HG03520 (cell line): ENCODE measurements around the gene NOS1.

Source experiments
- ATAC-seq: cut with Tn5 transposase; IDR thresholded peaks from one replicate; pipeline ENCODE4 v1.9.1; 2021; ENCODE audit warnings: mild to moderate bottlenecking, moderate library complexity; ENCODE audit not compliant: unreplicated experiment

Gene NOS1

GRCh38 chr12:117365049-117365616 lies 3.7 kb upstream of the NOS1 start:
- ATAC-seq = no peak

DNA sequence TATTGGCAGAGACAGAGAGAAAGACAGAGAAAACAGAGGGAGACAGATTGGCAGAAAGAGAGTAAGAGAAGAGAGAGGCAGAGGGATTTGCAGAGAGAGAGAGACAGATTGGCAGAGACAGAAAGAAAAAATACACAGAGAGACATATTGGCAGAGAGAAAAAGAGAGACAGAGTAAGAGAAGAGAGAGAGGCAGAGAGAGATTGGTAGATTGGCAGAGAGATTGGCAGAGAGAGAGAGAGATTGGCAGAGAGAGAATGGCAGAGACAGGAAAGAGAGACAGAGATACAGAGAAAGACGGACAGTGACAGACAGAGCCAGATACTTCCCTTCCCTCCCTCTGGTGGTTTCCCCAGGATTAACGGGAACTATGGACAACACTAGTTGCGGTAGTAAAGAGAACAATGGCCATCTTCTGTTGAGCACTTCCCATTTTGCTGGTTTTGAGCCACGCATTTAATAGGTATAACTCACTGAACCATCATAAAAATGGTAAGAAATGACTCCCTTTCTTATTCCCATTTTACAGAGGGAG lies 2.6 kb upstream of the NOS1 start:
- ATAC-seq = no peak

DNA sequence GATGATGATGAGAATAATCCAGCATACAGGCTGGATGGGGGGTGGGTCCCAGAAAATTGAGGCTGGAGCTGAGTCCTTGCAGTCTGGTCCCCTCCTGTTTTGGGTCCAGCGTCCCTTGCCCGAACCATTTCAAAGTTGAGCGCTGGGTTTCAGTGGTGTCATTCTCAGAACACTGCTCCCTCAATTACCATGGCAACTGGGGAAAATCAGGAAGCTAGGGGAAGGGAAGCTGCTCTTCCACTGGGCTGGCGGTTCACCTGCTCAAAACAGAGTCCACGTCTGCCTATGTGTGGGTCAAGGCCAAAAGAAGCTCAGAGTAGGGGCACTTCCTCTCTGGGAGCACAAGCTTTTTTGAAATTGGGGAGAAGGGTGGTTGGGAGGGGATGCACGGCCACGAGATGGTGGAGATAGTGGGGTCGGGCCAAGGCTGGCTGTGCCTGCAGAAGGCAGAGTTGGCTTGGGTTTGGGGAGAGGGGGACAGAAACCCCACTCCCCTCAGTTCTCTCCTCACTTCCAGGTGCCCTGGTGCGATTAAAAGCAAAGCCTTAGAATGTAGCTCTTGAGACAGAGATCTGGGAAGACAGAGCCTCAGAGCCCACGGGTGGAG lies 1.7 kb upstream of the NOS1 start:
- ATAC-seq = no peak

GRCh38 chr12:117362391-117362790 lies 965 bp upstream of the NOS1 start:
- ATAC-seq = no peak

- ATAC-seq = no peak
These were observed 479 bp upstream of the NOS1 start for GRCh38 chr12:117361905-117362304.

DNA sequence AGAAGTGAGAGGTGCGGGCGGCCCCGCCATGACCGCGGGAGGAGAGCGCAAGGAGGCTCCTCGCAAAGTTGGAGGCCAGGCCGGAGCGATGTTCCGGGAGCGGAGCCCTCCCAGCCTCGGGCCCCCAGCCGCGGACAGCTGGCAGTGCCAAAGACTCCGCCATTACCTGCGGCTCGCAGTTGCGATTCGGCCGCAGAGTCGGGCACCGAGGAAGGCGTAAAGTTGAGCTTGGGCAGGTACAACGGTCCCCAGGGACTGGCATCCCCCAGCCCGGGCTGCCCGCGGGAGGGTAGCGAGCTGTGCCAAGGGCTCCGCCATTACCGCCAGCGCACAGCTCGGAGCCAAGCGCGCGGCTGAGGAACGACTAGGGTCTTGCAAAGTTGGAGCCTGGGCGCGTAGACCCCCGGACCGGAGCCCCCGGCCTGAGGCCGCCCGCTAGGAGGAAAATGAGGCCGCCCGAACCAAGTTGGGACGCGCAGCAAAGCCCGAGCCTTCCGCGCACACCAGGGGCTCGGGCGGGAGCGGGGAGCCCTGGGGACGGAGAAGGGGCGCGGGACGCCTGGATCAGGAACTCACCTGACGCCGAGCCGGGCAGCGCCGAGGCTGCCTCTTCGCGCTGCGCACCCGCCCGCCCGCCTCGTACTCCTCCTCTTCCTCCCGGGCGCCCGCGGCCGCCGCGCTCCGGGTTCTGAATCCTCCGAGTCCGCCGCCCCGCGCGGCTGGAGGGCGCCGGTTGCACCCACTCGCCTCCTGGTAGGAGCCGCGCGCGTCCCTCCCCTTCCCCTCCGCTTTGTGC lies 677 bp downstream of the NOS1 start:
- no peak for ATAC-seq

DNA sequence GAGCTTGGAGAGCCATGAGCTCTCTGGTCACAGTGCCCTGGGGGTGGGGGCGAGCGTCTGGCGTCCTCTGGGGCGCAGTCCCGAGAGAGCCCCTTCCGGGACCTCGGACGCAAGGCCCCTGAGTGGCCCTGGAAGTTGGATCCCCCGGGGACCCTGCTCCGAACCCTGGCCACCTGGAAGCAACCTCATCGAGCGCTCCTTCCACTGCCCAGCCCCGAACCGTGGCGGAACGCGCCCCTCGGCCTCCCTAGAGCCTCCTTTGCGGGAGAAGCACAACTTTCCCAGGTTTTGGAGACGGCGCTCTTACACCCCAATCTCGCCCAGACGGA lies 1.2 kb downstream of the NOS1 start:
- ATAC-seq = no peak

DNA sequence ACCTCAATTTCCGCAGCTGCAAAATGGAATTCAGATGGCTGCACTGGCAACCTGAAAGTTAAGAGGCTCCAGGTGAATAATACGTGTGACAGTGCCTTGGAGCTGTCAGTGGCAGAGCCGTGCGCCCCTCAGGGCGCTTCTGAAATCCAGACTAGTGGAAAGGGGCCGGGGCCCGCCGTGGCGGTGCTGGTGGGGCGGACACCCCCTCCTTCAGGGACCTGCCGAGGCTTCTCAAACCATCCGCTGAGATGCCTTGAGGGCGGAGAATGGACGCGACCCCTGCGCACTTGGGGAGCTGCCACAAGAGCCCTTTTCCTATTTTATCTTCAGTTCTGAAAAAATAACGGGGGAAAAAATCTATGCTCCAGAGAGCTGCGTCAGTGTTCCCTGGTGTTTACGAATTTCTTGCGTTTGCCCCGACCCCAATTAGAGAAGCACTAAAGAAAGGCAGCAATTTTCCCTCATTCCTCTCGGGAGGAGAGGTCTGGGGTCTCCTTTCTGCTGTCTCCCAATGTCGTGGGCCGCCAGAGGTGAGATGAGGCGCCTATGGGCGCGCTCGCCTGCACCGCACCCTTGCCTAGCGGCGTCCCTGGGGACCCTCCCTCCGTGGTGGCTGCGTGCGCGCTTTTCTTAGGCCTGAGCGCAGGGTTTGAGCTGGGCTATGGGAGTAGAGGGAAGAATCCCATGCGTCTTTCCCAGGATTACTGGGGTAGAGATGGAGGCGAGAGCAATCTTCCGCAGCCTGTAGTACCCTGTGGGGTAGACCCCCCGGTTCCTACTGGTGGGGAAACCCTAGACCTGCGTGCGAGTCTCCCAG lies 2.2 kb downstream of the NOS1 start:
- ATAC-seq = no peak

DNA sequence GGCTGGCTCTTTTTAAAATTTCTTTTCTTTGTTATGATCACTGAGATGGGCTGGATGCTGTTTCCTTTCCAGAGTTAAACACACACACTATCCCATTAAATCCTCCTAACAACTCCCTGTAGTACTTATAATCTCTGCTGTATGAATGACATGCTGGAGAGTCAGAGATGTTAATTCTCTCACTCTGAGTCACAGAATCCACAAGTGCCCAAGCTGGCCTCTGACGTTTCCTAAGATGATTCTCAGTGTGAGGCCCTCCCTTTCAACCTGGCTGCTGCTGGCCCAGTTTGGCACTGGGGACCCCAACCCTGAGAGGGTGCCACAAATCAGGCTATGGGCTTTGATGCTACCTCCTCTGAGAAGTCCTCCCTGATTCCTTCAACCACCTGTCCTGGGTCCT lies 5.4 kb downstream of the NOS1 start:
- ATAC-seq = no peak

DNA sequence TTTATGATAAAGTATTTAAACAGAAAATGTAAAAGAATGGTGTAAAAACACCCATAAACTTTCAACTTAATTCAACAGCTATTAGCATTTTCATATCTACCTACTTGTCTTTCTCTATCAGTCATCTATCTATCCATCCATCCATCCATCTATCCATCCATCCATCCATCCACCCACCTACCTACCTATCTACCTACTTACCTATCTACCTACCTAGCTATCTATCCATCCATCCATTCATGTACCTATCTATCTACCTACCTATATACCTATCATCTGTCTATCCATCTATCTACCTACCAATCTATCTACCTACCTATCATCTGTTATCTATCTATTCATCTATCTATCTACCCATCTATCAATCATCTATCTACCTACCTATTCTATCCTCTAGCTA lies 8.5 kb downstream of the NOS1 start:
- no peak for ATAC-seq

DNA sequence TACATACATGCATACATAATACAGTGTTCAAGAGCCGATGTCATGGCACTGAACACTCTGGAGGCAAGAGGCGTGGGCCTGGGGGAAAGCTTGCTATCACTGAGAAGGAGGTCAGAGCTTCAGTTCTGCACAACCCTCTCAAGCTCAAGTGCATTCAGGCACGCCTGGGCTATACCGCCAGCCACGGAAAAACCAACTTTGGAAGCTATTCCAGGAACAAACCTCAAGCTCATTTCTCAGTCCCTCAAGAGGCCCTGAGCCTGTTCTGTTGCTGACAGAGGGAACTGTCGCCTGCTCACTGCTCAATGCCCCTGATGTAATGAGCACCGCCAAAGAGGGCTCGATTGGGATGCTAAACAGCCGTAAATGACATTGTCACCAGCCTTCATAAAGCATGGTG lies 9.2 kb downstream of the NOS1 start:
- no peak for ATAC-seq

GRCh38 chr12:117350140-117350539 lies 11.3 kb downstream of the NOS1 start:
- ATAC-seq = no peak

GRCh38 chr12:117347588-117347987 lies 13.8 kb downstream of the NOS1 start:
- no peak for ATAC-seq

DNA sequence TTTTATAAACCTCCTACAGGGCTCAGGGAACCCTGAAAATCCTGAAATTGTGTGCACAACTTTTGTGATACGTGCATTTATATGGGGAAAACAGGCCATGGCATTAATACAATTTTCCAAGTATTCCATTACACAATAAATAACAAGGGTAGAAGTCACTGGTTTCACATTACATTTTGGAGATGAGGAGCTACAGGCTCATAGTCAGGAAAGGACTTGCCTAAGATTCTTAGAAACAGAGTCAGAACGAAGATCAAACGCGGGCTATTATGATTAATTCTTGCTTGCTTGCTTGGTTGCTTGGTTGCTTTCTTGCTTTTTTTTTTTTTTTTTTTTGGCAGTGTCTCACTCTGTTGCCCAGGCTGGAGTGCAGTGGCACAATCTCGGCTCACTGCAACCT lies 16.7 kb downstream of the NOS1 start:
- no peak for ATAC-seq

DNA sequence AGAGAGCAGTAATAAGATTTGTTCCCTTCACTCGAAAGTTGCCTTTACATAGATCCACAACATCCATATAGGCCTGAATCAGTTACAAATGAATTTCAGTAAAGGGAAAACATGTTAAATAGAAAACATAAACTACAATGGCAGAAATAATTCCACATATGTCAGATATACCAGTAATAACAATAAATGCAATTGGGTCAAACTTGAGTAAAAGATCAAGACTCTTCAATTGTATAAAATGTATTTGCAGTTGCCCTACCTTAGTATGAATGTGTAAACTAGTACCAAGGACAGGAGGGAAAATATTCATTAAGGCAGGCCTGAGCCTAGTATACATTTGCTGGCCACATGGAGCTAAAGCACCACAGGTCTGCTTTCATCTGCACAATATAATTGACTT lies 17.6 kb downstream of the NOS1 start:
- no peak for ATAC-seq

- no peak for ATAC-seq
These were observed 18.1 kb downstream of the NOS1 start for GRCh38 chr12:117343296-117343695.

- no peak for ATAC-seq
These were observed 18.7 kb downstream of the NOS1 start for GRCh38 chr12:117342682-117343081.

DNA sequence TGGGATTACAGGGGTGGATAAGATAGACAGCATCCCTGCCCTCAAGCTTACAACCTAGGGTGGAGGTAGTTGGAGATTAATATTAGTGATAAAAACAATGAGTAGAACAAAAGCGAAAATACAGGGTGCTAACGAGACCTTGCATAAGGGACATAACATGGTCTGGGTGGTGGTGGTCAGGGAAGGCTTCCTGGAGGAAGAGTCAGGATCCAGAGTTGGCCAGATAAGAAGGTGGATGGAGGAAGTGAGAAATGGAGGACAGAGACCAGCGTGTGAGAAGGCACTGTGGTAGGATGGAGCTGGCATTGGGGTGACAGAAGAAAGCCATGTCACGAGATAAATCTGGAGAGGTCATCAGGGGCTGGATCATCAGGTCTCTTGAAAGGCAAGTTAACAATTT lies 19.2 kb downstream of the NOS1 start:
- no peak for ATAC-seq

- ATAC-seq = no peak
These were observed 22.3 kb downstream of the NOS1 start for GRCh38 chr12:117339104-117339503.

DNA sequence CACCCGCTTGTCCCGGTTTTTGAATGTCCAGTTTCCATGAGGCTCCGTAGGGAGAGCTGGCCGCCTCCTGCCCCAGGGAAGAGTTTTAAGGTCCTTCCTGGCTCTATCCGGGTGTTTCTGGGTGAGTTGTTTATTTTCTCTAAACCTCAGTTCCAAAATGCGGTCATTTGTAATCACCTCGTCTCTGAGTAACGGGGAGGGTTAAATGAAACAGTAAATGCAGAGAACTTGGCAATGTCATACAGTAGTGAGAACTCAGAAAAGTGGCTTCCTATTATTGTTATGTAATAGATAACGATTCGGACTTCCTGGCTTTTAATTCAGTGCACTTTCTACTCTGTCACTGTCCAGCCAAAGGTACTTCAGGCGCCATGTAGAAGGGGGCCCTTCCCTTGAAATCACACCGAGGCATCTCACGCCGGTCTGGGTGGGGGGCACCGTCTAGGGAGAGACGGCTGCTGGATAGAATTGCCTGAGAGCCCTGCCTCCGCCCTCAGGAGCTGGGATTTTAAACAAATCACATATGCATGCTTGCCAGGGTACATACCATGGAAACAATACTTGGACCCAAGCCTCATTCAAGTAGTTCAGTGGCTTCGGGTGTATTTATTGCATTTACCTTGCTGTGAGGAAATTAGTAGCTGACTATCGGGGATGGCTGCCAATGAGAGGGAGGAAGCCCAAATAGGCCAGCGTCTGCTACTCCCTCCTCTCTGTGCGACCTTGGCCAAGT lies 26.4 kb downstream of the NOS1 start:
- ATAC-seq = no peak

GRCh38 chr12:117334051-117334450 lies 27.4 kb downstream of the NOS1 start:
- ATAC-seq = no peak
